Activated naive CD4-positive, alpha-beta T cell treated with anti-CD3 and anti-CD28 coated beads, Interleukin-2, amount 50 U/mL, for 72 hours (primary cell): ENCODE results near the gene DNM2. TPM values are rescaled to one million over a fixed set of nuclear protein-coding genes. Genes with fewer than 3 reads are reported as not detected.

Source experiments
- ATAC-seq, 2 donors: fragments of 150-1000 bp; cut with Tn5 transposase; 2 replicates each; pipeline ENCODE4 v1.10.0; 2021; ENCODE audit warnings: mild to moderate bottlenecking in 2 of 2, moderate library complexity in 2 of 2
- DNase-seq, 2 donors: peaks; one replicate each; pipeline ENCODE4 v3.0.0; 2021 to 2022; ENCODE audit warnings: low spot score in 2 of 2
- H3K27ac Mint-ChIP-seq, 2 donors: one replicate each; pipeline ENCODE4 v1.8.0; 2022; ENCODE audit warnings: mild to moderate bottlenecking in 2 of 2, mixed read lengths in 2 of 2
- H3K36me3 Mint-ChIP-seq, 2 donors: one replicate each; pipeline ENCODE4 v1.8.0; 2022; ENCODE audit warnings: mixed read lengths in 2 of 2
- H3K9me3 Mint-ChIP-seq, 2 donors: one replicate each; pipeline ENCODE4 v1.8.0; 2022; ENCODE audit warnings: mixed read lengths in 2 of 2
- total RNA-seq, 2 donors: library from RNA; stranded (reverse); gene quantifications; one replicate each; pipeline ENCODE4 v1.2.3, GENCODE V29; 2022

DNM2 gene
- total RNA-seq, 2 donors from 2014 or later, result 191 to 219 TPM

- DNase-seq, result no peak
- peaks cover 0 to 22% of the 10 kb centered on the region in 2 donors for H3K36me3 Mint-ChIP-seq
- H3K27ac Mint-ChIP-seq, result peak overlapping the region; percentile 38 to 75
- no peaks in the 10 kb centered on the region for H3K9me3 Mint-ChIP-seq
- ATAC-seq, result peak in 1 of 2 donors; percentile 28
Observed at GRCh38 chr19:10805065-10805757, 87.3 kb downstream of the DNM2 start.

- no peak for DNase-seq
- Mint-ChIP-seq H3K27ac (peak overlapping the region in 1 of 2 donors; percentile 38), H3K36me3 (peaks cover 0 to 22% of the 10 kb centered on the region in 2 donors), H3K9me3 (no peaks in the 10 kb centered on the region)
- ATAC-seq, result no peak
Observed at GRCh38 chr19:10805758-10806247, 87.9 kb downstream of the DNM2 start.

- H3K27ac Mint-ChIP-seq, result peak overlapping the region in 1 of 2 donors; percentile 29
- H3K36me3 Mint-ChIP-seq, result peaks cover 0 to 15% of the 10 kb centered on the region in 2 donors
- peak in 1 of 2 donors; percentile 19 for DNase-seq
- H3K9me3 Mint-ChIP-seq, result no peaks in the 10 kb centered on the region
- peak; percentile 67 to 85 for ATAC-seq
Observed at GRCh38 chr19:10808937-10809649, 91.2 kb downstream of the DNM2 start.

GRCh38 chr19:10809651-10810285, 91.9 kb downstream of the DNM2 start:
- no peaks in the 10 kb centered on the region for H3K9me3 Mint-ChIP-seq
- DNase-seq (no peak), ATAC-seq (peak in 1 of 2 donors; percentile 2)
- H3K27ac Mint-ChIP-seq, result peak overlapping the region; percentile 29 to 79
- H3K36me3 Mint-ChIP-seq, result peaks cover 0 to 12% of the 10 kb centered on the region in 2 donors

- Mint-ChIP-seq H3K36me3 (peaks cover 0 to 8% of the 10 kb centered on the region in 2 donors), H3K9me3 (no peaks in the 10 kb centered on the region), H3K27ac (peak overlapping the region; percentile 81 to 87)
- ATAC-seq (no peak), DNase-seq (no peak)
Observed at GRCh38 chr19:10811391-10812111, 93.7 kb downstream of the DNM2 start.

- H3K27ac Mint-ChIP-seq, result peak overlapping the region; percentile 81 to 87
- DNase-seq (no peak), ATAC-seq (no peak)
- peaks cover 0 to 8% of the 10 kb centered on the region in 2 donors for H3K36me3 Mint-ChIP-seq
- H3K9me3 Mint-ChIP-seq, result no peaks in the 10 kb centered on the region
Observed at GRCh38 chr19:10812196-10812595, 94.3 kb downstream of the DNM2 start.

GRCh38 chr19:10812902-10813404, 95.1 kb downstream of the DNM2 start:
- peak; percentile 39 to 49 for ATAC-seq
- no peak for DNase-seq
- H3K9me3 Mint-ChIP-seq, result no peaks in the 10 kb centered on the region
- peaks cover 0 to 8% of the 10 kb centered on the region in 2 donors for H3K36me3 Mint-ChIP-seq
- peak overlapping the region; percentile 87 to 93 for H3K27ac Mint-ChIP-seq

GRCh38 chr19:10815007-10815536, 97.2 kb downstream of the DNM2 start:
- no peak for DNase-seq
- H3K36me3 Mint-ChIP-seq, result peaks cover 0 to 3% of the 10 kb centered on the region in 2 donors
- ATAC-seq, result no peak
- no peaks in the 10 kb centered on the region for H3K9me3 Mint-ChIP-seq
- H3K27ac Mint-ChIP-seq, result peak overlapping the region; percentile 4 to 50

- no peak for ATAC-seq
- Mint-ChIP-seq H3K9me3 (no peaks in the 10 kb centered on the region), H3K27ac (peak overlapping the region; percentile 77 to 93), H3K36me3 (peaks cover 0 to 13% of the 10 kb centered on the region in 2 donors)
- no peak for DNase-seq
Observed at GRCh38 chr19:10815969-10816644, 98.2 kb downstream of the DNM2 start.

- Mint-ChIP-seq H3K27ac (peak overlapping the region; percentile 77 to 93), H3K9me3 (no peaks in the 10 kb centered on the region), H3K36me3 (peaks cover 0 to 15% of the 10 kb centered on the region in 2 donors)
- no peak for DNase-seq
- no peak for ATAC-seq
Observed at GRCh38 chr19:10816691-10817090, 98.8 kb downstream of the DNM2 start.

- H3K36me3 Mint-ChIP-seq, result peaks cover 0 to 15% of the 10 kb centered on the region in 2 donors
- ATAC-seq (no peak), DNase-seq (no peak)
- H3K9me3 Mint-ChIP-seq, result no peaks in the 10 kb centered on the region
- peak overlapping the region in 1 of 2 donors; percentile 46 for H3K27ac Mint-ChIP-seq
Observed at GRCh38 chr19:10817291-10818038, 99.6 kb downstream of the DNM2 start.

GRCh38 chr19:10818301-10819123, 100.6 kb downstream of the DNM2 start:
- Mint-ChIP-seq H3K9me3 (no peaks in the 10 kb centered on the region), H3K27ac (peak overlapping the region; percentile 46 to 68), H3K36me3 (peaks cover 0 to 15% of the 10 kb centered on the region in 2 donors)
- DNase-seq (no peak), ATAC-seq (no peak)

GRCh38 chr19:10819124-10820060, 101.5 kb downstream of the DNM2 start:
- ATAC-seq (no peak), DNase-seq (no peak)
- Mint-ChIP-seq H3K36me3 (peaks cover 0 to 15% of the 10 kb centered on the region in 2 donors), H3K27ac (peak overlapping the region; percentile 82 to 97), H3K9me3 (no peaks in the 10 kb centered on the region)
